Activated CD8-positive, alpha-beta memory T cell treated with anti-CD3 and anti-CD28 coated beads, Interleukin-2, amount 10 ng/mL, durations not matched to agents 7 days and 5 days (primary cell): Measurements from ENCODE around the gene U2AF1L4. TPM values are rescaled to one million over a fixed set of nuclear protein-coding genes. Genes with fewer than 3 reads are reported as not detected.
A peak's percentile ranks its signal among the peaks of the same experiment; 100 is the strongest.

Experiments
- ATAC-seq: fragments of 150-1000 bp; cut with Tn5 transposase; one replicate; pipeline ENCODE4 v1.10.0; 2021; ENCODE audit warnings: moderate library complexity
- CTCF ChIA-PET: fragments of 350-600 bp; sonication (Branson Sonifier 250); formaldehyde crosslinking; loops from one replicate; lab custom pipeline; 2021; ENCODE audit warnings: antibody characterized with exemption; lab: Charles Lee
- DNase-seq: peaks from one replicate; pipeline ENCODE4 v3.0.0-alpha.2; 2020
- H3K27ac Mint-ChIP-seq: one replicate; pipeline ENCODE4 v1.8.0; 2021; ENCODE audit warnings: mild to moderate bottlenecking, mixed read lengths
- H3K27me3 Mint-ChIP-seq: one replicate; pipeline ENCODE4 v1.8.0; 2021; ENCODE audit warnings: mixed read lengths
- H3K36me3 Mint-ChIP-seq: one replicate; pipeline ENCODE4 v1.8.0; 2021; ENCODE audit warnings: mild to moderate bottlenecking, mixed read lengths
- H3K4me1 Mint-ChIP-seq: one replicate; pipeline ENCODE4 v1.8.0; 2021; ENCODE audit warnings: mixed read lengths
- H3K4me3 Mint-ChIP-seq: one replicate; pipeline ENCODE4 v1.8.0; 2021; ENCODE audit warnings: mild to moderate bottlenecking, moderate library complexity, mixed read lengths
- H3K9me3 Mint-ChIP-seq: one replicate; pipeline ENCODE4 v1.8.0; 2022; ENCODE audit warnings: low read depth, mixed read lengths
- total RNA-seq, 2 experiments: library from RNA; stranded (reverse); gene quantifications; one replicate each; pipeline ENCODE4 v1.2.3, GENCODE V29; 2021

U2AF1L4 gene
- total RNA-seq, 2 experiments from 2014 or later: 25.1 to 35.6 TPM

DNA sequence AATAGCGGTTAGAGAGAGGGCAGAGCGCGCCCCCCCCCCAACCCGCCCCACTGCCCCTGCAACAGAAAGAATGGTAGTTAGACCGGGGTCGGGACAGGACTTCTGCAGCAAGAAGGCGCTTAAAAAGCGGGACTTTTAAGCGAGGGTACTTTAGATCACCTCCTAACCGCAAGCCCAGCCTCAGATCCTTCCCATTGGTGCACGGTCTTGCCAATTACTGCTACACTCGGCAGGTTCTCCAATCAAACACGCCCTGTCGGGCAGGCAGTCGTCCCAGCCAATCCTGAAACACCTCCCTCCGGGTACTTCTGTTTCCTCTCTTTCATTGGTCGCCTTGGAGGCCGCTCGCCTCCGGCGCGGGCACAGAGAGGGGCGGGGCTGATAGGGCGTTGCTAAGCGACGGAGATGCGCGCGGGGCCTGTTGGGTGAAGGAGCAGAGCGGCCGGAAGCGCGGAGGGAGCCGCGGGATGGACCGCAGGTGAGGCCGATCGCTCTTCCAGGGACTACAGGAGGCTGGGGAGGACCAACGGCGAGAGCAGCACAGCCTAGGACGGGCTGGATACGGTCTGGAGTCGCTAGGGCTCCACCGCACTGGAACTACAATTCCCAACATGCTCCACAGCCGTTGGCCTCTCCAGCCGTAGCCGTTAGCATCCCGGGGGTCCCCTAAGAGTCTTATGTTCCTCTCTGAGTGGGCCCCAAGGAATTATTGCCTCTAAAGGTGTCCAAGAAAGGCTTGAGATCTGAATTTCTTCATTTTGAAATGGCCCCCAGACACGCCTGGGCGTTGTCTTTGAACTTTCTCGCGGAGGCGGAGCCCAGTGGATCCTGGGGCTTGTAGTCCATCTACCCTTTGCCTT lies 12.8 kb upstream of the U2AF1L4 start, which contains the start of gene PROSER3:
Gene PROSER3, plus strand, starts transcription at position 428 of the 860 bp plus-strand sequence. Its CDS starts 40 bp downstream, at position 468.
- CTCF ChIA-PET: interaction anchor here (0.9 to 1.0 kb wide), 2 partner anchors 10 to 18 kb away, joined by 3 to 5 read pairs; partner anchors contain the start of gene LIN37
- peaks cover 29% of the 10 kb centered on the region for H3K4me1 Mint-ChIP-seq
- DNase-seq: peak; percentile 100
- peak within 1 kb of the TSS; percentile 89 for H3K4me3 Mint-ChIP-seq
- H3K27me3 Mint-ChIP-seq: no peaks in the 10 kb centered on the region
- H3K27ac Mint-ChIP-seq: peak within 1 kb of the TSS; percentile 94
- no peaks in the 10 kb centered on the region for H3K9me3 Mint-ChIP-seq
- peak; percentile 98 for ATAC-seq
- peaks cover 29% of the 10 kb centered on the region for H3K36me3 Mint-ChIP-seq

DNA sequence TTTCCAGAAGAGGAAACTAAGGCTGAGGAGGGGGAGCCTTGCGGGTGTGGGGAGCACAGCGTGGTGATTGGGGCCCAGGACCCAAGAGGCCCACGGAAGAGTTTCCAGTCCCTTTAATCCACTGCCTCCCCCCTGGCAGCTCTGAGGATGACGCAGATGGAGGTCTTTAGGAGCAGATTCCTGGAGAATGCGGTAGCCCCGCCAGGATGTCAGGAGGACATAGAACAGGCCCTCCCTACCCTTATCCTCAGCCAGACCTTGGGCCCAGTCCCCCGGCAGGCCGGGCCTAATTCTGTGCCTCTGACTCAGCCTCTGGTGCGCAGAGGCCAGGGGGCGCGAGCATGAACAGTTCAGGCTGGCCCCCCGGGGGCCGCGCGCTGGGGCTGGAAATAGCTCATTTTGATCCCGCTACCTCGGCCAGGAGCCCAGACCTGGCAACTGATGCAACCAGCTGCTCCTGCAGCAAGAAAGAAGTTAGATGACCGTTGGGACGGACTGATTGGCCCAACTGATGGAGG lies 12.1 kb upstream of the U2AF1L4 start:
- Mint-ChIP-seq H3K36me3 (peaks cover 29% of the 10 kb centered on the region), H3K4me3 (peak overlapping the region; percentile 89), H3K9me3 (no peaks in the 10 kb centered on the region), H3K27me3 (no peaks in the 10 kb centered on the region), H3K27ac (peak overlapping the region; percentile 94), H3K4me1 (peaks cover 29% of the 10 kb centered on the region)
- peak; percentile 5 for ATAC-seq
- CTCF ChIA-PET: interaction anchor here (0.9 to 1.0 kb wide), 2 partner anchors 10 to 17 kb away, joined by 3 to 5 read pairs; partner anchors contain the start of gene LIN37
- DNase-seq: peak; percentile 60

DNA sequence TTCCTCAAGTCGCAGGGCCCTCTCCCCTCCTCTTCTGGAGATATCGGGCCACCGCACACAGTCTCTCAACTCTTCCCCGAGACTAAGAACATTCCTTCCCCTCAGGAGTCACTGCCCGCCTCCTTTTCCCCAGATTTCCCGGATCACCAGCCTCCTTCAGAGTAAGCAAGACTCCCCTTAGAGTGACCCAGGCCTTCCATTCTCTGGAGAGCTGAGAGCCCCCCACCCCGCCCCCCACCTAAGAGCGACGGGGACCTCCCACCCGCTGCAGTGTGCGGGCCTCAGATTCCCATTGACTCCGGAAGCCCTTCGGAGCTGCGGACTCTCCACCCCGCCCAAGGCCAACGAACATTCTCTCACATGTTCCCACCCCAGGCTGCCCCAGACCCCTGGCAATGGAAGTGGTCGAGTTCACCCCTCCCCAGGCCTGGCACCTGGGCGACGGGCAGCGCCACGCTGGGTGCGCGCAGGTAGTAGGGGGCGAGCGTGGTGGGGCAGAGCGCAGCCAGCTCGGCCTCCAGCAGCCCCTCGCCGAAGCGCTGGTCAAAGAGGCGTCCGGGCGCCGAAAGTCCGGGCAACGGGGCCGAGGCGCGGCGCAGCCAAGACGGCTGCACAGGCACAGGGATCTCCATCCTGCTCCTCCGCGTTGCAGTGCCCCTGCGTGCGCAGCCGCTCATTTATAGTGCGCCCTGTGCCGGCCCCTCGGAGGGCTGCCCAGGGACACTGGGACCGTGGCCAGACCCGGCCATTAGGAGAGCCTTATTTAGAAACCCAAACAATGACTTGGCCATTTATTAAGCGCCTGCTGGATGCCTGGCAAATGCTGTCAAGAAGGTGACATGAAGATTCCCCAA lies 11.4 kb upstream of the U2AF1L4 start, which contains the start of gene HSPB6:
Gene HSPB6, minus strand, starts transcription at position 653 of the 854 bp plus-strand sequence. Its CDS starts 21 bp downstream, at position 632.
- peaks cover 29% of the 10 kb centered on the region for H3K4me1 Mint-ChIP-seq
- CTCF ChIA-PET: interaction anchor here (0.9 to 1.3 kb wide), 3 partner anchors 9 to 38 kb away, joined by 3 to 5 read pairs (median 3); partner anchors contain the start of gene LIN37
- ATAC-seq (no peak), DNase-seq (peak; percentile 40)
- peak within 1 kb of the TSS; percentile 89 for H3K4me3 Mint-ChIP-seq
- H3K27ac Mint-ChIP-seq: peak within 1 kb of the TSS; percentile 94
- H3K9me3 Mint-ChIP-seq: no peaks in the 10 kb centered on the region
- H3K36me3 Mint-ChIP-seq: peaks cover 24% of the 10 kb centered on the region
- H3K27me3 Mint-ChIP-seq: no peaks in the 10 kb centered on the region

GRCh38 chr19:35755550-35756376 lies 10.5 kb upstream of the U2AF1L4 start:
- Mint-ChIP-seq H3K27ac (no peak overlapping the region), H3K4me3 (peak overlapping the region; percentile 17), H3K9me3 (no peaks in the 10 kb centered on the region), H3K4me1 (peaks cover 29% of the 10 kb centered on the region), H3K36me3 (peaks cover 21% of the 10 kb centered on the region), H3K27me3 (no peaks in the 10 kb centered on the region)
- ATAC-seq (no peak), DNase-seq (peak; percentile 64)
- CTCF ChIA-PET: interaction anchor here (1.3 kb wide), 1 partner anchor 37 kb away, joined by 3 read pairs; no protein-coding TSS in a partner anchor

DNA sequence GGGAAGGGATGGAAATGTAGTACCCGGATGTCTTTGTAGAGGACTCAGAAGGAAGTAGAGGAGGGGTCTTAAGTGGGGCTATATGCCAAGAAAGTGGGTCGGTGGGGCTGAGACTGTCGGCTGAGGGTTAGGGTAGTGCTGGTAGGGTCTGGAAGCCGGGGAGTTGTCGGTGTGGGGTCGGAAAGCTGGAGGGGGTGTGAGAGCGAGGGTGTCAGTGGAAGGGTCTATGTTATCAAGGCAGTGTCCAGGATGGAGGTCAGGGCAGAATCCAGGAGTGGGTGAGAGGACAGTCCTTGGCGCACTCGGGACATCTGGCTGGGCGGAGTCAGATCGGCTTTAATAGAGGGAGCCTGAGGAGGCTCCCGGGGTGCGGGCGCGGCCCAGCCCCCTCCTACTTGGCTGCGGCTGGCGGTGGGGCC lies 9.9 kb upstream of the U2AF1L4 start:
- DNase-seq (no peak), ATAC-seq (no peak)
- H3K4me3 Mint-ChIP-seq: no peak overlapping the region
- H3K27ac Mint-ChIP-seq: no peak overlapping the region
- H3K9me3 Mint-ChIP-seq: no peaks in the 10 kb centered on the region
- H3K36me3 Mint-ChIP-seq: peaks cover 15% of the 10 kb centered on the region
- no peaks in the 10 kb centered on the region for H3K27me3 Mint-ChIP-seq
- H3K4me1 Mint-ChIP-seq: peaks cover 31% of the 10 kb centered on the region
- CTCF ChIA-PET: no interaction called here

DNA sequence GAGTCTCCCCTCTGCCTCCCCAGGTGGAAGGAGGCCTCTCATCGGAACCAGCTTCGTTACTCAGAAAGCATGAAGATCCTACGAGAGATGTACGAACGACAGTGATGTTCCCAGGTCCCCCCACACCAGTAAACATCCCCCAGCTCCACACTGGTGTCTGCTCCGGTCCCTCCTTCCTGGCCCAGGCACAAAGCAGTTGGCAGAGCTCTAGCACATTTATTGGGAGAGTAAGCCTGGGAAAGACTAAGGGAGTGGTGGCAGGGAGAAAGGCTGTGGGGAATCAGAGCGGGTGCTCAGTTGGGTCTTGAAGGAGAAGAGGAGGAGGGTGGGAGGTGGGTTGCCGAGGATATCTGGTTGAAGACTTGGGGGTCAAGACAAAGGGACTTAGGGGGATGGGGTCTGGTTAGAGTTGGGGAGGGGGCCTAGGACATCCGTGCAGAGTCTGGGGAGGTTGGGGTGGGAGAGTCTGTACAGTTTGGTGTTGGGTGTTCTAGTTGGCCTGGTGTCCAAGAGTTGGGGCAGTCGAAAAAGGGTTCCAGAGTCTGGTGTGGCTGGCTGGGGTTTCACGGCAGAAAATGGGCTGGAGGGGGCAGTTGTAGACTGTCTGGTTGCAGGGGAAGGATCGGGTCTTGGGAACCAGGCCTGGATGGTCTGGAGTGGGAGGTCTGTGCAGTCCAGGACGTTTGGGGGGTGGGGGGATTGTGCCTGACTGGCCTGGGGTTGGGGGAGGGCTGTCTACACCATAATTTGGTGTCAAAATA lies 9.3 kb upstream of the U2AF1L4 start:
- H3K36me3 Mint-ChIP-seq: peaks cover 10% of the 10 kb centered on the region
- DNase-seq: peak; percentile 37
- H3K27ac Mint-ChIP-seq: no peak overlapping the region

DNA sequence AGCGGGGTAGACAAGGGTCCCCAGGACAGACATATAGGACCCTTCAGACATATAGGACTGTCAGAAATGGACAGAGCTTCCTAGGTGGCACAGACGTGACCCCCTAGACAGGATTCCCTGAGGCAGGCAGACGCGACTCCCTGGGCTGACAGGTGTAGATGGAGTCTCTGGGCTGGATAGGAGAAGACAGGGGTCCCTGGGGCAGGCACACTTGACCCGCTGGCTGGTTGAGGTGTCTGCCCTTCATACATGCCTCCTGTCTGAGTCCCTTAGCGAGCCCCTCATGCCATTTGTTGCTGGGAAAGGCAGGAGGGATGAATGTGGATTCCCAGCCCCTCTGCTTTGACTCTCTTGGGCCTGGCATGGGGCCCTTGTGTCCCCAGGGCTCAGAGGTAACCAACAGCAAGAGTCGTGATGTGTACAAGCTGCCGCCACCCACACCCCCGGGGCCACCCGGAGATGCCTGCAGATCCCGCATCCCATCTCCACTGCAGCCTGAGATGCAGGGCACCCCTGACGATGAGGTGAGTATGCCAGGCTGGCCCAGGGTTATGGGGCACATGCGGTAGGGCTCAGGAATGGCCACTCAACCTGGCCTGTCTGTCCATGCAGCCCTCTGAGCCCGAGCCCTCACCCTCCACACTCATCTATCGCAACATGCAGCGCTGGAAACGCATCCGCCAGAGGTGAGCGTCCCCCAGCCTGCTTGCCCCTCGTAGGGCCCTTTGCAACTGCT lies 8.6 kb upstream of the U2AF1L4 start:
- CTCF ChIA-PET: interaction anchor here (0.5 kb wide), 1 partner anchor 61 kb away, joined by 3 read pairs; no protein-coding TSS in a partner anchor
- ATAC-seq (no peak), DNase-seq (peak; percentile 38)
- Mint-ChIP-seq H3K4me3 (no peak overlapping the region), H3K4me1 (peaks cover 30% of the 10 kb centered on the region), H3K27ac (no peak overlapping the region), H3K36me3 (peaks cover 6% of the 10 kb centered on the region), H3K9me3 (no peaks in the 10 kb centered on the region), H3K27me3 (no peaks in the 10 kb centered on the region)

More for the DNA sequence above, 9.3 kb upstream of the U2AF1L4 start:
- ATAC-seq: no peak
- peaks cover 33% of the 10 kb centered on the region for H3K4me1 Mint-ChIP-seq
- H3K9me3 Mint-ChIP-seq: no peaks in the 10 kb centered on the region
- no peaks in the 10 kb centered on the region for H3K27me3 Mint-ChIP-seq
- CTCF ChIA-PET: interaction anchor here (0.5 kb wide), 1 partner anchor 62 kb away, joined by 3 read pairs; no protein-coding TSS in a partner anchor
- no peak overlapping the region for H3K4me3 Mint-ChIP-seq

DNA sequence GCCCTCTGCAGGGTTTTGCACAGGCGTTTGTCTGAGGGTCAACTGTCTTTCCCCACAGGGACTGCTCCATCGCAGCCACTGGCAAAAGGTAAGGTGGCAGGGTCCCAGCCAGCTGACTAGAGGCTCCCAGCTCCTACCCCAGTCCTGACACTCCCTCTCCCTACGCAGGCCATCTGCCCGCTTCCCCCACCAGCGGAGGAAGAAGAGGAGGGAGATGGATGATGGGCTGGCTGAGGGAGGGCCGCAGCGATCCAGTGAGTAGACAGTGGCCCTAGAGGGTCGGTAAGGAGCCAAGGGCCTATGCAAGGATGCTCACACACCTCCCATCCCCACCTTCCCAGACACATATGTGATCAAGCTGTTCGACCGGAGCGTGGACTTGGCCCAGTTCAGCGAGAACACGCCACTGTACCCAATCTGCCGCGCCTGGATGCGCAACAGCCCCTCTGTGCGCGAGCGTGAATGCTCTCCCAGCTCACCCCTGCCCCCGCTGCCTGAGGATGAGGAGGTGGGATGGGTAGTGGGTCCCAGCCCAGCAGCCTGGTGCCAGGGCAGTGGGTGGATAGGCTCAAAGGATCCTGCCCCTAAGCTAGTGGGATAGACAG lies 7.6 kb upstream of the U2AF1L4 start:
- Mint-ChIP-seq H3K9me3 (no peaks in the 10 kb centered on the region), H3K4me3 (no peak overlapping the region), H3K4me1 (peaks cover 36% of the 10 kb centered on the region), H3K27ac (no peak overlapping the region), H3K36me3 (peaks cover 5% of the 10 kb centered on the region), H3K27me3 (no peaks in the 10 kb centered on the region)
- ATAC-seq: no peak
- CTCF ChIA-PET: no interaction called here
- peak; percentile 41 for DNase-seq

GRCh38 chr19:35751839-35752745 lies 6.9 kb upstream of the U2AF1L4 start:
- DNase-seq (peak; percentile 38), ATAC-seq (no peak)
- Mint-ChIP-seq H3K27me3 (no peaks in the 10 kb centered on the region), H3K36me3 (peaks cover 4% of the 10 kb centered on the region), H3K27ac (no peak overlapping the region), H3K4me3 (no peak overlapping the region), H3K4me1 (peaks cover 35% of the 10 kb centered on the region), H3K9me3 (no peaks in the 10 kb centered on the region)
- CTCF ChIA-PET: interaction anchor here (1.0 kb wide), 1 partner anchor 12 kb away, joined by 3 read pairs; no protein-coding TSS in a partner anchor

GRCh38 chr19:35750167-35750566 lies 4.9 kb upstream of the U2AF1L4 start:
- peak; percentile 37 for DNase-seq
- CTCF ChIA-PET: no interaction called here
- no peak for ATAC-seq
- Mint-ChIP-seq H3K27ac (no peak overlapping the region), H3K4me3 (no peak overlapping the region), H3K4me1 (peaks cover 40% of the 10 kb centered on the region), H3K27me3 (no peaks in the 10 kb centered on the region), H3K36me3 (no peaks in the 10 kb centered on the region), H3K9me3 (no peaks in the 10 kb centered on the region)
